IMR-90 (cell line): Measurements from ENCODE around the gene MRPL28. TPM values are rescaled to one million over a fixed set of nuclear protein-coding genes. Genes with fewer than 3 reads are reported as not detected.
A peak's percentile ranks its signal among the peaks of the same experiment; 100 is the strongest.

Experiments
- ATAC-seq: fragments of 200-7000 bp; cut with Tn5 transposase; 2 replicates; pipeline ENCODE4 v1.9.1; 2020; ENCODE audit warnings: low read depth, mild to moderate bottlenecking, moderate library complexity
- BruUV-seq: library from RNA; stranded (reverse); fragments of 400-500 nt; replicated peaks from 2 replicates; lab custom pipeline; 2021; lab: Mats Ljungman, UMichigan
- CTCF ChIA-PET: fragments of 300-600 bp; formaldehyde crosslinking; extraction: SDS; loops from one replicate; lab custom pipeline; 2021; ENCODE audit warnings: antibody characterized with exemption; lab: Yijun Ruan, JAX
- POLR2A ChIA-PET: fragments of 300-600 bp; sonication (Branson Sonifier 250); formaldehyde crosslinking; loops from one replicate; lab custom pipeline; 2022; ENCODE audit warnings: antibody characterized with exemption; ENCODE audit not compliant: unreplicated experiment; lab: Charles Lee
- DNase-seq: peaks from one replicate; pipeline ENCODE4 v3.0.0; 2013
- H2AFZ ChIP-seq: replicated peaks from 2 replicates; pipeline ENCODE3; 2013; ENCODE audit warnings: low read length, mild to moderate bottlenecking; ENCODE audit not compliant: poor library complexity
- H2AK5ac ChIP-seq: 2 replicates; pipeline ENCODE4 v1.6.1; 2013; ENCODE audit warnings: low read depth, low read length, inconsistent platforms
- H2AK9ac ChIP-seq: replicated peaks from 2 replicates; pipeline ENCODE3; 2013; ENCODE audit warnings: mild to moderate bottlenecking, low read depth, low read length, moderate library complexity; ENCODE audit not compliant: poor library complexity
- H2BK120ac ChIP-seq: 2 replicates; pipeline ENCODE4 v1.6.1; 2013; ENCODE audit warnings: low read depth, low read length, inconsistent platforms
- H2BK15ac ChIP-seq: 3 replicates; pipeline ENCODE4 v1.6.1; 2013; ENCODE audit warnings: low read depth, low read length, inconsistent platforms
- H2BK20ac ChIP-seq: 2 replicates; pipeline ENCODE4 v1.6.1; 2013; ENCODE audit warnings: low read depth, mild to moderate bottlenecking, inconsistent platforms, low read length, moderate library complexity
- H2BK5ac ChIP-seq: 2 replicates; pipeline ENCODE4 v1.6.1; 2013; ENCODE audit warnings: mild to moderate bottlenecking, low read depth, low read length, inconsistent platforms; ENCODE audit not compliant: poor library complexity, severe bottlenecking
- H3K14ac ChIP-seq: replicated peaks from 2 replicates; pipeline ENCODE4 v1.6.1; 2013; ENCODE audit warnings: low read depth, low read length, inconsistent platforms
- H3K18ac ChIP-seq: 2 replicates; pipeline ENCODE4 v1.6.1; 2013; ENCODE audit warnings: low read depth, low read length, control low read depth
- H3K23ac ChIP-seq: 2 replicates; pipeline ENCODE4 v1.6.1; 2013; ENCODE audit warnings: low read depth, low read length, inconsistent platforms
- H3K27ac ChIP-seq: 2 replicates; pipeline ENCODE4 v1.5.1; 2013; ENCODE audit warnings: mild to moderate bottlenecking, control low read depth, low read length; ENCODE audit not compliant: insufficient read depth
- H3K27me3 ChIP-seq: 2 replicates; pipeline ENCODE4 v1.6.1; 2013; ENCODE audit warnings: low read length; ENCODE audit not compliant: control insufficient read depth, insufficient read depth
- H3K36me3 ChIP-seq: 2 replicates; pipeline ENCODE4 v1.6.1; 2013; ENCODE audit warnings: low read length, mixed read lengths; ENCODE audit not compliant: control insufficient read depth, insufficient read depth
- H3K4ac ChIP-seq: 2 replicates; pipeline ENCODE4 v1.6.1; 2013; ENCODE audit warnings: low read depth, low read length, inconsistent platforms
- H3K4me1 ChIP-seq: 2 replicates; pipeline ENCODE4 v1.6.1; 2013; ENCODE audit warnings: low read length, mixed read lengths; ENCODE audit not compliant: control insufficient read depth, insufficient read depth
- H3K4me2 ChIP-seq: 2 replicates; pipeline ENCODE4 v1.6.1; 2013; ENCODE audit warnings: low read depth, mild to moderate bottlenecking, control low read depth, low read length, moderate library complexity
- H3K4me3 ChIP-seq: 2 replicates; pipeline ENCODE4 v1.5.1; 2013; ENCODE audit warnings: low read depth, mild to moderate bottlenecking, control low read depth, low read length, moderate library complexity; ENCODE audit not compliant: insufficient read depth
- H3K56ac ChIP-seq: 2 replicates; pipeline ENCODE4 v1.6.1; 2013; ENCODE audit warnings: low read length, inconsistent platforms; ENCODE audit not compliant: insufficient read depth; ENCODE audit errors: extremely low read depth
- H3K79me1 ChIP-seq, 2 experiments: 2 replicates each; pipeline ENCODE4 v1.6.1; 2013; ENCODE audit warnings: low read length in 2 of 2, inconsistent platforms in 1 of 2, low read depth in 1 of 2
- H3K9ac ChIP-seq: 2 replicates; pipeline ENCODE4 v1.6.1; 2013; ENCODE audit warnings: low read depth, low read length, control low read depth
- H3K9me1 ChIP-seq: 2 replicates; pipeline ENCODE4 v1.6.1; 2013; ENCODE audit warnings: low read length, inconsistent platforms; ENCODE audit not compliant: insufficient read depth
- H3K9me3 ChIP-seq: 2 replicates; pipeline ENCODE4 v1.6.1; 2013; ENCODE audit warnings: low read length; ENCODE audit not compliant: control insufficient read depth, insufficient read depth
- H4K20me1 ChIP-seq: 2 replicates; pipeline ENCODE4 v1.6.1; 2013; ENCODE audit warnings: low read length, inconsistent platforms; ENCODE audit not compliant: insufficient read depth
- H4K5ac ChIP-seq: 2 replicates; pipeline ENCODE4 v1.6.1; 2013; ENCODE audit warnings: mild to moderate bottlenecking, low read depth, low read length, control low read depth
- H4K8ac ChIP-seq, 2 experiments: 2 replicates each; pipeline ENCODE4 v1.6.1; 2013; ENCODE audit warnings: low read depth in 2 of 2, low read length in 2 of 2, control low read depth in 1 of 2, inconsistent platforms in 1 of 2
- H4K91ac ChIP-seq: 2 replicates; pipeline ENCODE4 v1.6.1; 2013; ENCODE audit warnings: low read depth, low read length, inconsistent platforms; ENCODE audit not compliant: insufficient read depth
- BHLHE40 ChIP-seq: fragments of 150-350 bp; IDR thresholded peaks from 2 replicates; pipeline ENCODE4 v1.6.1; 2016; ENCODE audit warnings: mild to moderate bottlenecking, low read depth, low read length
- CEBPB ChIP-seq: IDR thresholded peaks from 2 replicates; pipeline ENCODE4 v1.6.1; 2012; ENCODE audit warnings: low read depth, low read length, improper control_type of control experiment
- CHD1 ChIP-seq: IDR thresholded peaks from 2 replicates; pipeline ENCODE4 v1.6.1; 2012; ENCODE audit warnings: low read depth, low read length, improper control_type of control experiment
- CTCF ChIP-seq: conservative IDR thresholded peaks from 2 replicates; pipeline ENCODE4 v1.5.1; 2012; ENCODE audit warnings: mild to moderate bottlenecking, low read depth, low read length, improper control_type of control experiment
- ELK1 ChIP-seq: fragments of 150-350 bp; IDR thresholded peaks from 2 replicates; pipeline ENCODE4 v1.6.1; 2016; ENCODE audit warnings: low read depth, mild to moderate bottlenecking, low read length, moderate library complexity, borderline replicate concordance
- FOS ChIP-seq: fragments of 150-350 bp; IDR thresholded peaks from 2 replicates; pipeline ENCODE4 v1.6.1; 2016; ENCODE audit warnings: low read depth, low read length
- MAFK ChIP-seq: IDR thresholded peaks from 2 replicates; pipeline ENCODE4 v1.6.1; 2012; ENCODE audit warnings: low read depth, low read length, improper control_type of control experiment
- MAZ ChIP-seq: IDR thresholded peaks from 2 replicates; pipeline ENCODE4 v1.6.1; 2012; ENCODE audit warnings: low read depth, mild to moderate bottlenecking, low read length, improper control_type of control experiment, moderate library complexity, borderline replicate concordance
- MXI1 ChIP-seq: IDR thresholded peaks from 2 replicates; pipeline ENCODE4 v1.6.1; 2012; ENCODE audit warnings: low read depth, mild to moderate bottlenecking, low read length, moderate library complexity, borderline replicate concordance
- NFE2L2 ChIP-seq: fragments of 150-350 bp; IDR thresholded peaks from 2 replicates; pipeline ENCODE4 v1.6.1; 2016; ENCODE audit warnings: low read depth, mild to moderate bottlenecking, low read length
- POLR2A ChIP-seq: IDR thresholded peaks from 2 replicates; pipeline ENCODE4 v1.6.1; 2012; ENCODE audit warnings: mild to moderate bottlenecking, low read depth, low read length
- RAD21 ChIP-seq: IDR thresholded peaks from 2 replicates; pipeline ENCODE4 v1.6.1; 2012; ENCODE audit warnings: low read length, improper control_type of control experiment
- RFX5 ChIP-seq: IDR thresholded peaks from 2 replicates; pipeline ENCODE4 v1.8.0; 2012; ENCODE audit warnings: low read depth, mild to moderate bottlenecking, low read length, moderate library complexity
- SMC3 ChIP-seq: fragments of 150-350 bp; IDR thresholded peaks from 2 replicates; pipeline ENCODE4 v1.6.1; 2016; ENCODE audit warnings: low read depth, mild to moderate bottlenecking, antibody characterized with exemption, low read length, moderate library complexity
- USF2 ChIP-seq: fragments of 150-350 bp; IDR thresholded peaks from 2 replicates; pipeline ENCODE4 v1.6.1; 2017; ENCODE audit warnings: mild to moderate bottlenecking, antibody characterized with exemption, low read length, low read depth
- WGBS, 2 experiments: methylation state at CpG; one replicate each; pipeline versions ENCODE4 v1.1.5 to v1.1.7; 2013; ENCODE audit warnings: missing lambda C conversion rate in 2 of 2; ENCODE audit not compliant: insufficient read length in 1 of 2; ENCODE audit errors: extremely low coverage in 2 of 2; 5-methylcytosine and 5-hydroxymethylcytosine counted together
- dilution Hi-C: fragments of 300-500 bp; cut with HindIII; formaldehyde crosslinking; loops from one replicate; pipeline ENCODE4 v1.14.3; 2018; ENCODE audit warnings: low sequenced_read_pairs; ENCODE audit not compliant: unreplicated experiment
- in situ Hi-C: fragments of 300-500 bp; cut with MboI; formaldehyde crosslinking; loops from 3 replicates; pipeline ENCODE4 v1.14.3; 2019; ENCODE audit warnings: low sequenced_read_pairs, inconsistent platforms, mixed read lengths
- intact Hi-C: fragments of 100-400 bp; cut with micrococcal nuclease; formaldehyde crosslinking; loops from 2 replicates; pipeline ENCODE4 v1.10.0; 2022
- polyA plus RNA-seq, 3 experiments: library from polyadenylated mRNA; depleted of rRNA; stranded (reverse); fragments of >200 nt; gene quantifications; 2 replicates each; pipeline ENCODE4 v1.2.3, GENCODE V29; 2012; ENCODE audit warnings: low replicate concordance in 1 of 3
- total RNA-seq: library from RNA; depleted of rRNA; stranded (reverse); fragments of >200 nt; gene quantifications from 2 replicates; pipeline ENCODE4 v1.2.3, GENCODE V29; 2012

Gene MRPL28
- total and polyA plus RNA-seq, 2 of the 4 experiments (the other 2 are of a cell fraction): 104 to 181 TPM

- no peak overlapping the region for H3K27ac ChIP-seq
- no peaks in the 10 kb centered on the region for H3K27me3 ChIP-seq
- no peak overlapping the region for H4K5ac ChIP-seq
- intact Hi-C loops: no loop called here
- no peak overlapping the region for H3K23ac ChIP-seq
- in situ Hi-C loops: no loop called here
- dilution Hi-C loops: no loop called here
- no peak overlapping the region for H2AFZ ChIP-seq
- H2BK5ac ChIP-seq: no peak overlapping the region
- BruUV-seq: TSS peak; percentile 68
- no peak overlapping the region for H2BK120ac ChIP-seq
- no peaks in the 10 kb centered on the region for H3K9me1 ChIP-seq
- ATAC-seq (no peak), DNase-seq (no peak)
- H3K9me3 ChIP-seq: no peaks in the 10 kb centered on the region
- peaks cover 13 to 29% of the 10 kb centered on the region in 2 experiments; a peak in 3 of 4 replicates for H3K79me1 ChIP-seq
- H3K4me2 ChIP-seq: no peak overlapping the region
- no peak overlapping the region for H2AK9ac ChIP-seq
- peaks cover 16% of the 10 kb centered on the region for H4K20me1 ChIP-seq
- H4K8ac ChIP-seq: no peak overlapping the region
- no peak overlapping the region for H3K4ac ChIP-seq
- no peak overlapping the region for H3K18ac ChIP-seq
- H4K91ac ChIP-seq: no peak overlapping the region
- ChIA-PET CTCF (no interaction called here), POLR2A (no interaction called here)
- 96% methylated on average over 33 of the region's 44 CpGs; no CpG with 5 or more reads in 1 of the 2 experiments for WGBS, 2 experiments
- H3K9ac ChIP-seq: no peak overlapping the region
- no peak overlapping the region for H3K56ac ChIP-seq
- H3K4me3 ChIP-seq: no peak overlapping the region
- no peak overlapping the region for H2BK15ac ChIP-seq
- H3K14ac ChIP-seq: no peak overlapping the region
- no peaks in the 10 kb centered on the region; the same call in 1 of the 2 replicates for H3K4me1 ChIP-seq
- peaks cover 56% of the 10 kb centered on the region for H3K36me3 ChIP-seq
- H2BK20ac ChIP-seq: no peak overlapping the region
- no peak overlapping the region for H2AK5ac ChIP-seq
- TF ChIP-seq USF2 (no peak), FOS (no peak), CEBPB (no peak), CTCF (no peak), MAZ (no peak), NFE2L2 (no peak), POLR2A (no peak), RAD21 (no peak), ELK1 (no peak), RFX5 (no peak), SMC3 (no peak), MXI1 (no peak), BHLHE40 (no peak), MAFK (no peak), CHD1 (no peak)
Observed at GRCh38 chr16:375927-376816, 5.8 kb upstream of the MRPL28 start.
